A549 (cell line): ENCODE data around the gene TLR2. TPM values are rescaled to one million over a fixed set of nuclear protein-coding genes. Genes with fewer than 3 reads are reported as not detected.

ENCODE experiments used
- ATAC-seq, 2 experiments: fragments of 200-7000 bp in 1 of 2; fragments of >200 bp in 1 of 2; cut with Nextera tagmentation in 1 of 2; cut with Tn5 transposase in 1 of 2; 3 replicates each; pipeline versions ENCODE4 v1.8.0 to v1.9.1; 2018 to 2020; ENCODE audit warnings: mild to moderate bottlenecking in 1 of 2, moderate library complexity in 1 of 2
- CTCF ChIA-PET: fragments of 300-600 bp; sonication (Branson Sonifier 250); formaldehyde crosslinking; extraction: SDS; loops from one replicate; lab custom pipeline; 2021; ENCODE audit warnings: antibody characterized with exemption, inconsistent platforms; lab: Yijun Ruan, JAX
- POLR2A ChIA-PET: fragments of 350-600 bp; formaldehyde crosslinking; extraction: SDS; loops from one replicate; lab custom pipeline; 2021; ENCODE audit warnings: antibody characterized with exemption, inconsistent platforms; lab: Yijun Ruan, JAX
- DNase-seq, 2 experiments: peaks; one replicate each; pipeline versions ENCODE4 v3.0.0 to v3.0.0-alpha.2; 2011 to 2016; ENCODE audit warnings: low read depth in 1 of 2, low spot score in 1 of 2
- FAIRE-seq: peaks from 2 replicates; lab custom pipeline; 2011; peaks lifted over from hg19 to GRCh38; lab: Jason Lieb, UNC
- H3K27ac ChIP-seq, 2 experiments: fragments of >200 bp; sonication (Bioruptor Twin); formaldehyde crosslinking; 3 replicates each; pipeline ENCODE4 v1.5.1; 2016 to 2017
- H3K4me1 ChIP-seq: fragments of >200 bp; sonication (Bioruptor Twin); formaldehyde crosslinking; 3 replicates; pipeline ENCODE4 v1.6.1; 2016
- H3K4me2 ChIP-seq: fragments of >200 bp; sonication (Bioruptor Twin); formaldehyde crosslinking; 3 replicates; pipeline ENCODE4 v1.6.1; 2016
- H3K4me3 ChIP-seq: fragments of >200 bp; sonication (Bioruptor Twin); formaldehyde crosslinking; 3 replicates; pipeline ENCODE4 v1.5.1; 2016
- H3K9me3 ChIP-seq: fragments of >200 bp; sonication (Bioruptor Twin); formaldehyde crosslinking; 3 replicates; pipeline ENCODE4 v1.6.1; 2016
- CHD2 ChIP-seq: fragments of 150-350 bp; IDR thresholded peaks from 2 replicates; pipeline ENCODE4 v1.6.1; 2014; ENCODE audit warnings: low read length; ENCODE audit not compliant: partially characterized antibody
- CTCF ChIP-seq: fragments of >200 bp; sonication (Bioruptor Twin); formaldehyde crosslinking; IDR thresholded peaks from 3 replicates; pipeline ENCODE4 v1.5.1; 2016
- EHF ChIP-seq: fragments of 250-450 bp; sonication (Bioruptor Pico); IDR thresholded peaks from 2 replicates; pipeline ENCODE4 v1.5.0; 2020; ENCODE audit warnings: mild to moderate bottlenecking
- EP300 ChIP-seq, 2 experiments: fragments of >200 bp; sonication (Bioruptor Twin); formaldehyde crosslinking; IDR thresholded peaks; 2 replicates in 1 of 2; 3 replicates in 1 of 2; pipeline ENCODE4 v1.6.1; 2016 to 2017
- FOSB ChIP-seq: fragments of 250-450 bp; sonication (Bioruptor Pico); IDR thresholded peaks from 2 replicates; pipeline ENCODE4 v1.5.0; 2020; ENCODE audit warnings: mild to moderate bottlenecking, moderate library complexity
- FOSL2 ChIP-seq, 2 experiments: fragments of 450-650 bp in 1 of 2; fragments of >200 bp in 1 of 2; sonication (Bioruptor Twin) in 1 of 2; formaldehyde crosslinking; IDR thresholded peaks; 2 replicates each; pipeline versions ENCODE4 v1.5.0 to v1.6.1; 2016 to 2020; ENCODE audit warnings: mild to moderate bottlenecking in 1 of 2, moderate library complexity in 1 of 2
- GATA3 ChIP-seq: IDR thresholded peaks from 2 replicates; pipeline ENCODE4 v1.6.1; 2012; ENCODE audit warnings: borderline replicate concordance
- HES2 ChIP-seq: fragments of >200 bp; sonication (Bioruptor Twin); formaldehyde crosslinking; IDR thresholded peaks from 2 replicates; pipeline ENCODE4 v1.6.1; 2016
- HMGXB4 ChIP-seq: fragments of 250-450 bp; sonication (Bioruptor Pico); IDR thresholded peaks from 2 replicates; pipeline ENCODE4 v1.5.0; 2021; ENCODE audit warnings: mild to moderate bottlenecking, moderate library complexity, borderline replicate concordance
- HOXA7 ChIP-seq: fragments of 250-450 bp; sonication (Bioruptor Pico); IDR thresholded peaks from 2 replicates; pipeline ENCODE4 v1.5.0; 2020; ENCODE audit warnings: mild to moderate bottlenecking, moderate library complexity
- HOXB13 ChIP-seq: fragments of 250-450 bp; sonication (Bioruptor Pico); IDR thresholded peaks from 2 replicates; pipeline ENCODE4 v1.5.0; 2020; ENCODE audit warnings: low read depth, mild to moderate bottlenecking, moderate library complexity
- JUN ChIP-seq, 2 experiments: fragments of >200 bp; sonication (Bioruptor Twin); formaldehyde crosslinking; IDR thresholded peaks; 2 replicates in 1 of 2; 3 replicates in 1 of 2; pipeline ENCODE4 v1.6.1; 2016 to 2017
- JUNB ChIP-seq: fragments of >200 bp; sonication (Bioruptor Twin); formaldehyde crosslinking; IDR thresholded peaks from 2 replicates; pipeline ENCODE4 v1.6.1; 2016
- MAX ChIP-seq: IDR thresholded peaks from 2 replicates; pipeline ENCODE4 v1.6.1; 2012
- NPAS2 ChIP-seq: fragments of 250-450 bp; sonication (Bioruptor Pico); IDR thresholded peaks from 2 replicates; pipeline ENCODE4 v1.8.0; 2022; ENCODE audit warnings: mild to moderate bottlenecking, moderate library complexity, borderline replicate concordance
- PBX3 ChIP-seq: IDR thresholded peaks from 2 replicates; pipeline ENCODE4 v1.6.1; 2012
- POLR2AphosphoS2 ChIP-seq: conservative IDR thresholded peaks from 2 replicates; pipeline ENCODE4 v1.6.1; 2012; ENCODE audit warnings: low read length, improper control_type of control experiment, inconsistent platforms
- RCOR1 ChIP-seq: fragments of 150-350 bp; IDR thresholded peaks from 2 replicates; pipeline ENCODE4 v1.6.1; 2014; ENCODE audit warnings: antibody characterized with exemption, low read length, low read depth
- SREBF2 ChIP-seq: fragments of 450-650 bp; IDR thresholded peaks from 2 replicates; pipeline ENCODE4 v1.6.1; 2014; ENCODE audit warnings: mild to moderate bottlenecking, moderate library complexity
- TFCP2L1 ChIP-seq: fragments of 250-450 bp; sonication (Bioruptor Pico); IDR thresholded peaks from 2 replicates; pipeline ENCODE4 v1.5.0; 2021; ENCODE audit warnings: mild to moderate bottlenecking
- TP53 ChIP-seq: fragments of 250-450 bp; sonication (Bioruptor Pico); IDR thresholded peaks from 2 replicates; pipeline ENCODE4 v1.5.0; 2021; ENCODE audit warnings: mild to moderate bottlenecking, moderate library complexity
- ZSCAN20 ChIP-seq: fragments of 250-450 bp; sonication (Bioruptor Pico); IDR thresholded peaks from 2 replicates; pipeline ENCODE4 v1.8.0; 2022; ENCODE audit warnings: mild to moderate bottlenecking, moderate library complexity
- WGBS: methylation state at CpG from one replicate; pipeline ENCODE4 v1.1.6; 2017; ENCODE audit errors: missing lambda C conversion rate; 5-methylcytosine and 5-hydroxymethylcytosine counted together
- polyA plus RNA-seq, 4 experiments: library from polyadenylated mRNA; depleted of rRNA in 3 of 4; stranded (reverse); fragments of >200 nt; fragmentation: RNase III in 1 of 4; extraction: RNeasy Plus Mini Kit Qiagen cat#74134 plus additional on column Dnase treatment in 1 of 4; gene quantifications; 2 replicates in 3 of 4; 3 replicates in 1 of 4; pipeline ENCODE4 v1.2.3, GENCODE V29; 2011 to 2017

Gene TLR2
- polyA plus RNA-seq, 2 of the 4 experiments (the other 2 are of a cell fraction) = 0.14 TPM; not detected in 1

- no peak for ATAC-seq
- ChIA-PET POLR2A (no interaction called here), CTCF (no interaction called here)
- no peak for DNase-seq
- no peak overlapping the region for H3K4me2 ChIP-seq
- H3K27ac ChIP-seq = no peak overlapping the region
- no peak for FAIRE-seq
- TF ChIP-seq HES2 (no peak), MAX (no peak)
- no peak overlapping the region for H3K4me3 ChIP-seq
- H3K9me3 ChIP-seq = no peaks in the 10 kb centered on the region
- WGBS = 45% methylated on average over 2 of the region's 2 CpGs
- H3K4me1 ChIP-seq = no peaks in the 10 kb centered on the region
Observed at GRCh38 chr4:153668647-153669046, 15.4 kb upstream of the TLR2 start.

- Histone ChIP-seq H3K4me1 (no peaks in the 10 kb centered on the region), H3K4me2 (no peak overlapping the region), H3K4me3 (no peak overlapping the region), H3K27ac (no peak overlapping the region), H3K9me3 (no peaks in the 10 kb centered on the region)
- FAIRE-seq (no peak), ATAC-seq (no peak), DNase-seq (no peak)
- ChIA-PET POLR2A (no interaction called here), CTCF (no interaction called here)
- 3% methylated on average over 3 of the region's 3 CpGs for WGBS
- TF ChIP-seq NPAS2 (CRISPR knock-in tag) = no peak
- TF ChIP-seq TP53 = no peak
- TF ChIP-seq JUN (IDR thresholded peaks at IDR 0.05) = no peak
- TF ChIP-seq GATA3 = no peak
- no peak for TF ChIP-seq FOSB
- TF ChIP-seq CHD2 = no peak
- no peak for TF ChIP-seq RCOR1
Observed at GRCh38 chr4:153669838-153670237, 14.2 kb upstream of the TLR2 start.

GRCh38 chr4:153676486-153676885 is 7.6 kb upstream of the TLR2 start:
- FAIRE-seq (no peak), DNase-seq (no peak), ATAC-seq (no peak)
- 26% methylated on average over 5 of the region's 5 CpGs for WGBS
- Histone ChIP-seq H3K4me2 (no peak overlapping the region; the same call in 2 of the 3 replicates), H3K9me3 (no peaks in the 10 kb centered on the region), H3K4me1 (peaks cover 4% of the 10 kb centered on the region; the same call in 2 of the 3 replicates), H3K27ac (no peak overlapping the region), H3K4me3 (no peak overlapping the region)
- ChIA-PET CTCF (no interaction called here), POLR2A (no interaction called here)
- no peak for TF ChIP-seq POLR2AphosphoS2
- no peak for TF ChIP-seq CTCF
- no peak for TF ChIP-seq HOXA7
- no peak for TF ChIP-seq JUNB
- TF ChIP-seq HOXB13 (CRISPR knock-in tag) = no peak
- no peak for TF ChIP-seq TFCP2L1 (CRISPR knock-in tag)
- no peak for TF ChIP-seq EP300 (IDR thresholded peaks at IDR 0.05)
- no peak for TF ChIP-seq TP53
- no peak for TF ChIP-seq SREBF2
- no peak for TF ChIP-seq PBX3
- no peak for TF ChIP-seq HMGXB4
- TF ChIP-seq ZSCAN20 (CRISPR knock-in tag) = no peak
- TF ChIP-seq JUN (IDR thresholded peaks at IDR 0.05) = no peak
- no peak for TF ChIP-seq CHD2
- TF ChIP-seq EHF (CRISPR knock-in tag) = no peak
- TF ChIP-seq FOSL2 (IDR thresholded peaks at IDR 0.05) = no peak
- no peak for TF ChIP-seq FOSL2 (CRISPR knock-in tag; IDR thresholded peaks at IDR 0.05)
